Measurements from ENCODE around the gene LRPAP1. TPM values are rescaled to one million over a fixed set of nuclear protein-coding genes. Genes with fewer than 3 reads are reported as not detected.
A peak's percentile ranks its signal among the peaks of the same experiment; 100 is the strongest.

The LRPAP1 gene
- total and polyA plus RNA-seq, 2 experiments from 2014 or later, result 191 to 299 TPM

DNA sequence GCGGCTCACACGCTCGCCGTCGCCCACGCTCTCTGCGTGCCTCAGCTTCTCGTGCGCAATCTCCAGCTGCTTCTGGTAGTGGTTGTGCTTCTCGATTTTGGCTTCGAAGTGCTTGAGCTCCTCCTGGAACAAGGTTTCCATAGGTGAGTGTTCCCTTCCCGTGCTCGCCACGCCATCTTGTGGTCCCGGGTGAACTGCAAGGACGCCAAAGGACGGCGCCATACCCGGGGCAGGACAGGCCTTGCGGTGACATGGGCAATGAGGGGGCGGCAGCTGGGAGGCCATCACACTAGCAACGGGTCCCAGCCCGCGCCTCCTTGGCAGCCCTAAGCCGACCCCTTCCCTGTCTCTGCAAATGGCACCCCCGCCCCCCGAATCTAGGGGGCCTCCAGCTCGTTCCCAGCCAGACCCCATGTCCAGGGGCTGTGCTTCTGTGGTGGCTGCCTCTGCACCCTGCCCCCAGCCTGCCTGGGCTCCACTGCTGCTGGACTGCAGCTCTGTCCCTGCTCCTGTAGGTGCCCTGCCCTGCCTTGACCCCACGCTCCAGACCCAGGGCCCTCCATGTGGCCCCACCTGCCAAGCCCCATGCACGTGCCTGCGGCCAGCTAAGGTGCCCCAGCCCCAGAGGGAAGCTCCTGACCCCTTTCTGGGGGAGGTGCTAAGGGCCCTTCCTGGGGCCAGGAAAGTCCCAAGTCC is 17.3 kb downstream of the LRPAP1 start:
- Histone ChIP-seq H2AFZ (no peak overlapping the region), H3K4me2 (no peak overlapping the region), H3K36me3 (replicated peaks; ENCODE audit: insufficient read depth, low read depth) (no peaks in the 10 kb centered on the region), H4K20me1 (ENCODE audit: insufficient read depth, poor library complexity, severe bottlenecking) (no peaks in the 10 kb centered on the region), H3K9me2 (replicated peaks; ENCODE audit: insufficient read depth) (no peaks in the 10 kb centered on the region), H3K27me3 (no peaks in the 10 kb centered on the region), H3K9me3 (ENCODE audit: low read depth) (no peaks in the 10 kb centered on the region), H3K27ac (no peak overlapping the region), H3K79me2 (no peaks in the 10 kb centered on the region), H3K4me1 (ENCODE audit: insufficient read depth) (no peaks in the 10 kb centered on the region), H3K4me3 (no peak overlapping the region)
- no peak for DNase-seq (ENCODE audit: low spot score)
- WGBS (ENCODE audit: low lambda C conversion rate, missing lambda C conversion rate), result 87% methylated on average over 28 of the region's 31 CpGs
- no peak for TF ChIP-seq EZH2phosphoT487 (IDR thresholded peaks at IDR 0.05; ENCODE audit: low read depth, severe bottlenecking, unreplicated experiment)
- TF ChIP-seq, protein P1, sequence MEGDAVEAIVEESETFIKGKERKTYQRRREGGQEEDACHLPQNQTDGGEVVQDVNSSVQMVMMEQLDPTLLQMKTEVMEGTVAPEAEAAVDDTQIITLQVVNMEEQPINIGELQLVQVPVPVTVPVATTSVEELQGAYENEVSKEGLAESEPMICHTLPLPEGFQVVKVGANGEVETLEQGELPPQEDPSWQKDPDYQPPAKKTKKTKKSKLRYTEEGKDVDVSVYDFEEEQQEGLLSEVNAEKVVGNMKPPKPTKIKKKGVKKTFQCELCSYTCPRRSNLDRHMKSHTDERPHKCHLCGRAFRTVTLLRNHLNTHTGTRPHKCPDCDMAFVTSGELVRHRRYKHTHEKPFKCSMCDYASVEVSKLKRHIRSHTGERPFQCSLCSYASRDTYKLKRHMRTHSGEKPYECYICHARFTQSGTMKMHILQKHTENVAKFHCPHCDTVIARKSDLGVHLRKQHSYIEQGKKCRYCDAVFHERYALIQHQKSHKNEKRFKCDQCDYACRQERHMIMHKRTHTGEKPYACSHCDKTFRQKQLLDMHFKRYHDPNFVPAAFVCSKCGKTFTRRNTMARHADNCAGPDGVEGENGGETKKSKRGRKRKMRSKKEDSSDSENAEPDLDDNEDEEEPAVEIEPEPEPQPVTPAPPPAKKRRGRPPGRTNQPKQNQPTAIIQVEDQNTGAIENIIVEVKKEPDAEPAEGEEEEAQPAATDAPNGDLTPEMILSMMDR (IDR thresholded peaks at IDR 0.05; ENCODE audit: poor library complexity), result peak; percentile 15

- H3K4me3 ChIP-seq, result no peak overlapping the region
- H4K20me1 ChIP-seq (ENCODE audit: insufficient read depth, poor library complexity, severe bottlenecking), result no peaks in the 10 kb centered on the region
- TF ChIP-seq EZH2phosphoT487 (IDR thresholded peaks at IDR 0.05; ENCODE audit: low read depth, severe bottlenecking, unreplicated experiment) (no peak), EZH2 (IDR thresholded peaks at IDR 0.05; ENCODE audit: borderline replicate concordance) (no peak)
- TF ChIP-seq, protein P1 (IDR thresholded peaks at IDR 0.05; ENCODE audit: poor library complexity), result no peak
- H3K4me1 ChIP-seq (ENCODE audit: insufficient read depth), result no peaks in the 10 kb centered on the region
- 95% methylated on average over 12 of the region's 17 CpGs for WGBS (ENCODE audit: low lambda C conversion rate, missing lambda C conversion rate)
- H3K9me2 ChIP-seq (replicated peaks; ENCODE audit: insufficient read depth), result no peaks in the 10 kb centered on the region
- no peak overlapping the region for H2AFZ ChIP-seq
- no peak overlapping the region for H3K4me2 ChIP-seq
- H3K36me3 ChIP-seq (replicated peaks; ENCODE audit: insufficient read depth, low read depth), result no peaks in the 10 kb centered on the region
- no peak overlapping the region for H3K27ac ChIP-seq
- no peaks in the 10 kb centered on the region for H3K9me3 ChIP-seq (ENCODE audit: low read depth)
- no peak for DNase-seq (ENCODE audit: low spot score)
- H3K79me2 ChIP-seq, result no peaks in the 10 kb centered on the region
- H3K27me3 ChIP-seq, result no peaks in the 10 kb centered on the region
Observed at GRCh38 chr4:3514221-3514780, 17.9 kb downstream of the LRPAP1 start.

DNA sequence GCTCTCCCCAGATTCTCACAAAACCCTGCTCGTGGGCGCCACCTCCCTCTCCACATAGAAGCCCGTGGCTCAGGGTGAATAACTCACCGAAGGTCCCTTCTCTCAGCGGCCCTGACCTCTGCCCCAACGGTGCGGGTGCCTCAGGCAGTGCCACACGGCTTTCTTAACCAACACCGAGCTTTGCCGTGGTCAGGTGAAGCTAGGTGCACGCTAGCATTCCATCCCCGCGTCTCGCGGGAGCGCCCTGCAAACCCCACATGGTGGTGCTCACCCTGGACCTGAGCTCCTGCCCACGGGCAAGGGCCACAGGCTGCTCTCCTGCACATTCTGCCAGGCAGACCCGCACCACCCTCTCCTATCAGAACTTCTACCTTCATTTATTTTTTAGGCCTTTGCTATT is 18.4 kb downstream of the LRPAP1 start:
- no peaks in the 10 kb centered on the region for H3K9me2 ChIP-seq (replicated peaks; ENCODE audit: insufficient read depth)
- no peak overlapping the region for H3K4me2 ChIP-seq
- no peak overlapping the region for H3K4me3 ChIP-seq
- no peak overlapping the region for H3K27ac ChIP-seq
- H3K79me2 ChIP-seq, result no peaks in the 10 kb centered on the region
- no peaks in the 10 kb centered on the region for H3K36me3 ChIP-seq (replicated peaks; ENCODE audit: insufficient read depth, low read depth)
- no peak overlapping the region for H2AFZ ChIP-seq
- TF ChIP-seq, protein P1 (IDR thresholded peaks at IDR 0.05; ENCODE audit: poor library complexity), result no peak
- TF ChIP-seq EZH2 (IDR thresholded peaks at IDR 0.05; ENCODE audit: borderline replicate concordance) (no peak), EZH2phosphoT487 (IDR thresholded peaks at IDR 0.05; ENCODE audit: low read depth, severe bottlenecking, unreplicated experiment) (no peak)
- H3K4me1 ChIP-seq (ENCODE audit: insufficient read depth), result no peaks in the 10 kb centered on the region
- H3K9me3 ChIP-seq (ENCODE audit: low read depth), result no peaks in the 10 kb centered on the region
- 90% methylated on average over 18 of the region's 18 CpGs for WGBS (ENCODE audit: low lambda C conversion rate, missing lambda C conversion rate)
- H3K27me3 ChIP-seq, result no peaks in the 10 kb centered on the region
- H4K20me1 ChIP-seq (ENCODE audit: insufficient read depth, poor library complexity, severe bottlenecking), result no peaks in the 10 kb centered on the region
- DNase-seq (ENCODE audit: low spot score), result no peak
